GM12878 (cell line): ENCODE results near the gene PTPRD. TPM values are rescaled to one million over a fixed set of nuclear protein-coding genes. Genes with fewer than 3 reads are reported as not detected.

Experiments
- ATAC-seq: fragments of 200-7000 bp; cut with Tn5 transposase; 3 replicates; pipeline ENCODE4 v1.9.1; 2020; ENCODE audit warnings: mild to moderate bottlenecking, moderate library complexity
- BruUV-seq: library from RNA; stranded (reverse); fragments of 400-500 nt; replicated peaks from 2 replicates; lab custom pipeline; 2021; lab: Mats Ljungman, UMichigan
- CTCF ChIA-PET: fragments of 300-600 bp; sonication (Branson Sonifier 250); formaldehyde crosslinking; extraction: SDS; loops from one replicate; lab custom pipeline; 2021; ENCODE audit warnings: inconsistent platforms; lab: Yijun Ruan, JAX
- POLR2A ChIA-PET: fragments of 350-600 bp; formaldehyde crosslinking; extraction: SDS; loops from one replicate; lab custom pipeline; 2021; ENCODE audit warnings: inconsistent platforms; lab: Charles Lee
- RAD21 ChIA-PET: fragments of 300-600 bp; sonication (Branson Sonifier 250); formaldehyde crosslinking; loops from one replicate; lab custom pipeline; 2023; ENCODE audit warnings: antibody characterized with exemption; ENCODE audit not compliant: unreplicated experiment; lab: Charles Lee
- SMC1A ChIA-PET: fragments of 300-600 bp; sonication (Branson Sonifier 250); formaldehyde crosslinking; loops from one replicate; lab custom pipeline; 2023; ENCODE audit not compliant: unreplicated experiment, uncharacterized antibody; lab: Charles Lee
- DNase-seq: peaks from one replicate; pipeline ENCODE4 v3.0.0-alpha.2; 2011; ENCODE audit warnings: low read depth, low spot score
- FAIRE-seq: peaks from 3 replicates; lab custom pipeline; 2011; peaks lifted over from hg19 to GRCh38; lab: Jason Lieb, UNC
- H2AFZ ChIP-seq: 2 replicates; pipeline ENCODE4 v1.6.0; 2011; ENCODE audit warnings: low read depth, low read length, control low read depth; ENCODE audit not compliant: control insufficient read depth
- H3K27ac ChIP-seq: 2 replicates; pipeline ENCODE4 v1.5.1; 2011; ENCODE audit warnings: control low read depth; ENCODE audit not compliant: control insufficient read depth, insufficient read depth
- H3K27me3 ChIP-seq, 2 experiments: replicated peaks in 1 of 2; 2 replicates each; pipeline versions ENCODE4 v1.6.0 to v1.6.1; 2011; ENCODE audit warnings: low read length in 1 of 2; ENCODE audit not compliant: control insufficient read depth in 2 of 2, insufficient read depth in 2 of 2
- H3K36me3 ChIP-seq, 2 experiments: 2 replicates each; pipeline ENCODE4 v1.5.1; 2011; ENCODE audit warnings: low read length in 1 of 2; ENCODE audit not compliant: control insufficient read depth in 2 of 2, insufficient read depth in 2 of 2
- H3K4me1 ChIP-seq: 2 replicates; pipeline ENCODE4 v1.6.1; 2011; ENCODE audit warnings: mild to moderate bottlenecking, low read length, moderate library complexity, mixed read lengths; ENCODE audit not compliant: control insufficient read depth, insufficient read depth
- H3K4me2 ChIP-seq: 2 replicates; pipeline ENCODE4 v1.6.0; 2011; ENCODE audit warnings: control low read depth; ENCODE audit not compliant: control insufficient read depth, insufficient read depth
- H3K4me3 ChIP-seq: fragments of 200-600 bp; sonication (generic); 2 replicates; pipeline ENCODE4 v1.5.1; 2016
- H3K79me2 ChIP-seq: 2 replicates; pipeline ENCODE4 v1.6.0; 2011; ENCODE audit warnings: low read length; ENCODE audit not compliant: control insufficient read depth, insufficient read depth
- H3K9ac ChIP-seq: 2 replicates; pipeline ENCODE4 v1.8.0; 2011; ENCODE audit warnings: low read length, control low read depth, mixed read lengths; ENCODE audit not compliant: control insufficient read depth, insufficient read depth
- H3K9me3 ChIP-seq: replicated peaks from 3 replicates; pipeline ENCODE4 v1.5.1; 2011; ENCODE audit warnings: mild to moderate bottlenecking, low read length; ENCODE audit not compliant: control insufficient read depth, insufficient read depth
- H4K20me1 ChIP-seq: 2 replicates; pipeline ENCODE4 v1.6.0; 2011; ENCODE audit not compliant: control insufficient read depth, insufficient read depth
- ATF3 ChIP-seq: IDR thresholded peaks from 2 replicates; pipeline ENCODE4 v1.6.1; 2011; ENCODE audit warnings: low read depth, mild to moderate bottlenecking, low read length, moderate library complexity, borderline replicate concordance; ENCODE audit errors: extremely low read depth
- CREB1 ChIP-seq: IDR thresholded peaks from 2 replicates; pipeline ENCODE4 v1.6.1; 2012; ENCODE audit warnings: low read depth, mild to moderate bottlenecking, inconsistent platforms
- E2F8 ChIP-seq: fragments of 450-650 bp; IDR thresholded peaks from 2 replicates; pipeline ENCODE4 v1.6.1; 2018; ENCODE audit warnings: mild to moderate bottlenecking, low read depth, moderate library complexity; ENCODE audit not compliant: partially characterized antibody
- EP300 ChIP-seq, 2 experiments: fragments of 150-350 bp in 1 of 2; IDR thresholded peaks; 2 replicates each; pipeline ENCODE4 v1.6.1; 2011 to 2012; ENCODE audit warnings: low read depth in 2 of 2, low read length in 2 of 2, borderline replicate concordance in 1 of 2, improper control_type of control experiment in 1 of 2, inconsistent platforms in 1 of 2; ENCODE audit not compliant: control insufficient read depth in 1 of 2
- HDGF ChIP-seq: fragments of 450-650 bp; IDR thresholded peaks from 2 replicates; pipeline ENCODE4 v1.6.1; 2016; ENCODE audit warnings: antibody characterized with exemption
- IKZF2 ChIP-seq, 2 experiments: fragments of 450-650 bp; IDR thresholded peaks; 2 replicates each; pipeline ENCODE4 v1.6.1; 2017; ENCODE audit warnings: mild to moderate bottlenecking in 2 of 2, moderate library complexity in 2 of 2
- MTA2 ChIP-seq: fragments of 450-650 bp; IDR thresholded peaks from 2 replicates; pipeline ENCODE4 v1.6.1; 2016; ENCODE audit warnings: low read depth, mild to moderate bottlenecking, moderate library complexity
- MXI1 ChIP-seq: fragments of 150-350 bp; IDR thresholded peaks from 2 replicates; pipeline ENCODE4 v1.6.1; 2011; ENCODE audit warnings: low read depth, mild to moderate bottlenecking, inconsistent platforms, low read length, improper control_type of control experiment
- NR2F1 ChIP-seq: fragments of 450-650 bp; conservative IDR thresholded peaks from 2 replicates; pipeline ENCODE4 v1.6.1; 2017; ENCODE audit warnings: mild to moderate bottlenecking
- PAX5 ChIP-seq: IDR thresholded peaks from 2 replicates; pipeline ENCODE4 v1.6.1; 2011; ENCODE audit warnings: low read depth, low read length, borderline replicate concordance
- POU2F2 ChIP-seq: IDR thresholded peaks from 3 replicates; pipeline ENCODE4 v1.6.1; 2011; ENCODE audit warnings: low read depth, mild to moderate bottlenecking, low read length, borderline replicate concordance
- SIX5 ChIP-seq: IDR thresholded peaks from 2 replicates; pipeline ENCODE4 v1.6.1; 2011; ENCODE audit warnings: mild to moderate bottlenecking, low read depth, low read length, moderate library complexity; ENCODE audit not compliant: severe bottlenecking
- SMARCA5 ChIP-seq: fragments of 450-650 bp; IDR thresholded peaks from 2 replicates; pipeline ENCODE4 v1.6.1; 2017; ENCODE audit warnings: mild to moderate bottlenecking
- SPI1 ChIP-seq: IDR thresholded peaks from 2 replicates; pipeline ENCODE4 v1.6.1; 2011; ENCODE audit warnings: low read depth, mild to moderate bottlenecking, low read length, moderate library complexity, borderline replicate concordance; ENCODE audit not compliant: insufficient read depth
- SUZ12 ChIP-seq: fragments of 200-600 bp; sonication (generic); IDR thresholded peaks from one replicate; pipeline ENCODE4 v1.6.1; 2018; ENCODE audit warnings: antibody characterized with exemption, mild to moderate bottlenecking; ENCODE audit not compliant: unreplicated experiment
- USF1 ChIP-seq: IDR thresholded peaks from 2 replicates; pipeline ENCODE4 v1.6.1; 2011; ENCODE audit warnings: borderline replicate concordance, low read depth, mild to moderate bottlenecking, moderate library complexity, mixed read lengths, low read length; ENCODE audit not compliant: insufficient read depth; ENCODE audit errors: extremely low read length
- WGBS: methylation state at CpG from one replicate; pipeline ENCODE4 v1.1.6; 2016; ENCODE audit warnings: low lambda C conversion rate; ENCODE audit not compliant: insufficient replicate concordance, insufficient coverage; ENCODE audit errors: missing lambda C conversion rate; 5-methylcytosine and 5-hydroxymethylcytosine counted together
- in situ Hi-C: fragments of 300-500 bp; cut with MboI; formaldehyde crosslinking; loops from 9 replicates; pipeline ENCODE4 v1.14.3; 2018; ENCODE audit warnings: mixed read lengths
- intact Hi-C: fragments of 100-400 bp; cut with micrococcal nuclease; formaldehyde crosslinking; loops from one replicate; pipeline ENCODE4 v1.14.2; 2022; ENCODE audit not compliant: unreplicated experiment
- polyA plus RNA-seq, 11 experiments: library from polyadenylated mRNA; depleted of rRNA in 4 of 11; unstranded in 6 of 11; stranded (reverse) in 5 of 11; fragments of >200 nt; fragmentation: Nextera tagmentation in 4 of 11; fragmentation: Illumina TruSeq in 1 of 11; extraction: Ambion mirVana in 4 of 11; extraction: Trizol in 1 of 11; gene quantifications; 1 replicate in 1 of 11; 2 replicates in 10 of 11; pipeline versions ENCODE4 v1.2.1 to v1.2.3, GENCODE V29; 2011 to 2016; ENCODE audit warnings: inconsistent platforms in 2 of 11, missing spikeins in 2 of 11, low read depth in 1 of 11
- total RNA-seq, 4 experiments: library from RNA; depleted of rRNA in 3 of 4; stranded (reverse); fragments of >200 nt in 3 of 4; fragmentation: Illumina TruSeq in 1 of 4; extraction: Trizol in 1 of 4; gene quantifications; 2 replicates each; pipeline versions ENCODE4 v1.2.1 to v1.2.3, GENCODE V29; 2013 to 2021

PTPRD gene
- total and polyA plus RNA-seq, 10 of the 15 experiments (the other 5 are each of a cell fraction or from before 2014, with no cell fraction given), result under 0.01 to 0.05 (median 0.01) TPM; not detected in 7

- TF ChIP-seq CREB1 (no peak), SPI1 (no peak), PAX5 (no peak), E2F8 (no peak), SIX5 (no peak), MTA2 (no peak), HDGF (no peak), USF1 (no peak), MXI1 (no peak), SUZ12 (no peak), SMARCA5 (no peak), NR2F1 (no peak), EP300 (IDR thresholded peaks at IDR 0.05; ENCODE audit: borderline replicate concordance in 1 of 2, control insufficient read depth in 1 of 2, low read depth in 2 of 2, low read length in 2 of 2) (no peak), ATF3 (no peak), POU2F2 (no peak), IKZF2 (IDR thresholded peaks at IDR 0.05) (no peak)
- CTCF ChIA-PET, result no interaction called here
- BruUV-seq, result no TSS peak
- H3K79me2 ChIP-seq, result no peaks in the 10 kb centered on the region
- H3K4me3 ChIP-seq, result no peak overlapping the region
- H2AFZ ChIP-seq, result no peak overlapping the region
- no peak overlapping the region for H3K9ac ChIP-seq
- no peaks in the 10 kb centered on the region for H3K27me3 ChIP-seq
- in situ Hi-C loops (no loop called here), intact Hi-C loops (no loop called here)
- RAD21 ChIA-PET, result no interaction called here
- no peaks in the 10 kb centered on the region for H3K36me3 ChIP-seq
- no peaks in the 10 kb centered on the region for H4K20me1 ChIP-seq
- H3K4me2 ChIP-seq, result no peak overlapping the region
- DNase-seq (no peak), ATAC-seq (no peak), FAIRE-seq (no peak)
- no peak overlapping the region for H3K27ac ChIP-seq
- POLR2A ChIA-PET, result no interaction called here
- no peaks in the 10 kb centered on the region for H3K9me3 ChIP-seq
- H3K4me1 ChIP-seq, result no peaks in the 10 kb centered on the region
- 2% methylated on average over 3 of the region's 3 CpGs for WGBS
- SMC1A ChIA-PET, result no interaction called here
Measured at GRCh38 chr9:9016597-9016996, 1596.2 kb downstream of the PTPRD start.
